Measurements from ENCODE around the gene VSIG10.

DNA sequence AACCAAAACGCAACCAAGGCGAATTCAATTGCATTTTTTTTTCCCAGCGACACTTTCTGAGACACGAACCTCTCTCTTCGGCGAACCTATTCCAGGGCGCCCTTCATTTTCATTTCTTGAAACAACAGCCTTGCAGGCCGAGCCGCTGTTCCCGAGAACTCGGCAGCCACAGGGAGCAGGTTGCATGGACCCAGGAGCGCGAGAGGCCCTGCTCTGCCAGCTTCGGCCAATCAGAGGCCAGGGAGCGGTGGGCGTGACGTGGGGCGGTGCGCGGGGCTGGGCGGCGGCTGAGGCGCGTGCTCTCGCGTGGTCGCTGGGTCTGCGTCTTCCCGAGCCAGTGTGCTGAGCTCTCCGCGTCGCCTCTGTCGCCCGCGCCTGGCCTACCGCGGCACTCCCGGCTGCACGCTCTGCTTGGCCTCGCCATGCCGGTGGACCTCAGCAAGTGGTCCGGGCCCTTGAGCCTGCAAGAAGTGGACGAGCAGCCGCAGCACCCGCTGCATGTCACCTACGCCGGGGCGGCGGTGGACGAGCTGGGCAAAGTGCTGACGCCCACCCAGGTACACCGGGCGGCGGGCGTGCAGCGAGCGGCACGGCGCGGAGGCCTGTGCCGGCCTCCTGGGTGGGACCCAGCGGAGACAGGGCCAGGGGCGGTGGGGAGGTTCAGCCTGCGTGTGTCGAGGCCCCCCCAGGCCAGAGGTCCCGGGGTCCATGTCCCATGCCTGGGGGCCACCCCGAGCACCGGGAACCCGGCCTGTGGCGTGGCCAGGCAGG is 32.2 kb upstream of the VSIG10 start, which contains the start of gene PEBP1:
- TF ChIP-seq EZH2 (IDR thresholded peaks at IDR 0.05; ENCODE audit: insufficient read depth, low read length) = no peak
- TF ChIP-seq, protein P1, sequence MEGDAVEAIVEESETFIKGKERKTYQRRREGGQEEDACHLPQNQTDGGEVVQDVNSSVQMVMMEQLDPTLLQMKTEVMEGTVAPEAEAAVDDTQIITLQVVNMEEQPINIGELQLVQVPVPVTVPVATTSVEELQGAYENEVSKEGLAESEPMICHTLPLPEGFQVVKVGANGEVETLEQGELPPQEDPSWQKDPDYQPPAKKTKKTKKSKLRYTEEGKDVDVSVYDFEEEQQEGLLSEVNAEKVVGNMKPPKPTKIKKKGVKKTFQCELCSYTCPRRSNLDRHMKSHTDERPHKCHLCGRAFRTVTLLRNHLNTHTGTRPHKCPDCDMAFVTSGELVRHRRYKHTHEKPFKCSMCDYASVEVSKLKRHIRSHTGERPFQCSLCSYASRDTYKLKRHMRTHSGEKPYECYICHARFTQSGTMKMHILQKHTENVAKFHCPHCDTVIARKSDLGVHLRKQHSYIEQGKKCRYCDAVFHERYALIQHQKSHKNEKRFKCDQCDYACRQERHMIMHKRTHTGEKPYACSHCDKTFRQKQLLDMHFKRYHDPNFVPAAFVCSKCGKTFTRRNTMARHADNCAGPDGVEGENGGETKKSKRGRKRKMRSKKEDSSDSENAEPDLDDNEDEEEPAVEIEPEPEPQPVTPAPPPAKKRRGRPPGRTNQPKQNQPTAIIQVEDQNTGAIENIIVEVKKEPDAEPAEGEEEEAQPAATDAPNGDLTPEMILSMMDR (IDR thresholded peaks at IDR 0.05; ENCODE audit: insufficient read depth, low read depth, low read length) = no peak
